Jurkat, Clone E6-1 (cell line): ENCODE results near the gene SDCBP2.
"Not testable (repeated sequence)": the region's sequence is repeated elsewhere in the genome, so short reads cannot be mapped to it uniquely, and the experiment has no call there.

Experiments used
- DNase-seq: peaks from one replicate; pipeline ENCODE4 v3.0.0-alpha.2; 2011; ENCODE audit warnings: low read depth, low spot score
- H3K4me3 ChIP-seq: 2 replicates; pipeline ENCODE4 v1.5.1; 2011; ENCODE audit warnings: mild to moderate bottlenecking, low read length, control low read depth, moderate library complexity

Gene SDCBP2

DNA sequence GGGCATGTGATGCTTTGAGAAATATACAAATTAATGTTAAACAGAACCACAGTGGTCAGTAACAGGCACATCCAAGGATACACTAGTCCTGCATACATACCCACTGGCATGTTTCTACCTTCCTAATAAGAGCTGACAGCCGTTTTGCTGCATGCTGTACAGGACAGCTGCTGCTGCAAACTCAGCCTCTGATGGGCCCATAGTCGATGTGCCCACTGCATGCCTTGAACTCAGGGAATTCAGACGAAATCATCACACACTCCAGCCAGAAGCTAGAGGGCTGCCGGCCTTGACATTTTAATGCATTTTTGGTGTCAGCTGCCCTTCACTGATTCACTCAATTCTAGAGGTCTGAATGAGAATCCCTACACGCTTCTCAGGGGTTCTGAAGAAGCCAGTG lies 34.6 kb upstream of the SDCBP2 start:
- no peak overlapping the region for H3K4me3 ChIP-seq
- no peak for DNase-seq

DNA sequence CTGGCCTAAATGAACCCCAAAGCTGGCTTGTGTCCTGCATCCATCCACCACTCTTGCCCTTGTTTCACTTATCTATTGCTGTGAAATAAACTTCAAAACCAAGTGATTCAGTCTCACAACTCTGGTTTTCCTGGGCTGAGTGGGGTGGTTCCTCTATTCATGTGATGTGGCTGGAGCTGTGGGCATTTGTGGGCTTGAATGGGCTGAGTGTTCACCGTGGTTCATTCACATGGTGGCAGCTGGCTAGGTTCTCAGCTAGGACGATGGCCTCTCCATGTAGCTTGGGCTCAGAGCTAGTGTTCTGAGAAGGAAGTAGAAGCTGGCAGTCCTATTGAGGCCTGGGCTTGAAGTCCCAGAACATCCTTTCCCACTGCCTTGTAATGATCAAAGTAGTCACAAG lies 33.5 kb upstream of the SDCBP2 start:
- H3K4me3 ChIP-seq = no peak overlapping the region
- peak; percentile 28 for DNase-seq

DNA sequence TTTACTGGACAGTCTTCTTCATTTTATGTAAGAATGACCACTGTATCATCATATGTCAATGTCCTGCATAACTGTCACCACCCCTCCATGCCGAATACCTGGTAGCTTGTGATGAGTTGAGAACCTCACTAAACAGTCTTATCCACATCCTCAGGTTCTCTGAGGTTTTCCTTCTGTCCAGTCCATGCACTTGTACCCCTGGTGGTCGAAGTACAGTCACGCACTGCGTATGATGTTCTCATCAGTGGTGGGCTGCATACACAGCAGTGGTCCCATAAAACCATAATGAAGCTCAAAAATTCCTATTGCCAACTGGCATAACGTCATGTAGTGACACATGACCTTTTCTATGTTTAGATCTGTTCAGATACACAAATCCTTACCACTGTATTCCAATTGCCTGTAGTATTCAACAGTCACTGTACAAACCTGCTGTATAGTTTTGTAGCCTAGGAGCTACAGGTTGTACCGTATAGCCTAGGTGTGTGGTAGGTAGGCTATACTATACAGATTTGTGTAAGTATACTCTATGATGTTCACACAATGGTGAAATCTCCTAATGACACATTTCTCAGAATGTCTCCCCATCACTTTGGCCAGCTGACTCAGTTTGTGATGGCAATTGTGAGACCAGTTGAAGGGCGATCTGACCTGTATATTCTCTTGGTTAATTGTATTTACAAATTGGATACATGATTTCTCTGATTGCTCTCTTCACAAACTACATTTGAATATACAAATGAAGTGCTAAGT lies 31.3 kb upstream of the SDCBP2 start:
- DNase-seq = no peak
- H3K4me3 ChIP-seq = no peak overlapping the region

DNA sequence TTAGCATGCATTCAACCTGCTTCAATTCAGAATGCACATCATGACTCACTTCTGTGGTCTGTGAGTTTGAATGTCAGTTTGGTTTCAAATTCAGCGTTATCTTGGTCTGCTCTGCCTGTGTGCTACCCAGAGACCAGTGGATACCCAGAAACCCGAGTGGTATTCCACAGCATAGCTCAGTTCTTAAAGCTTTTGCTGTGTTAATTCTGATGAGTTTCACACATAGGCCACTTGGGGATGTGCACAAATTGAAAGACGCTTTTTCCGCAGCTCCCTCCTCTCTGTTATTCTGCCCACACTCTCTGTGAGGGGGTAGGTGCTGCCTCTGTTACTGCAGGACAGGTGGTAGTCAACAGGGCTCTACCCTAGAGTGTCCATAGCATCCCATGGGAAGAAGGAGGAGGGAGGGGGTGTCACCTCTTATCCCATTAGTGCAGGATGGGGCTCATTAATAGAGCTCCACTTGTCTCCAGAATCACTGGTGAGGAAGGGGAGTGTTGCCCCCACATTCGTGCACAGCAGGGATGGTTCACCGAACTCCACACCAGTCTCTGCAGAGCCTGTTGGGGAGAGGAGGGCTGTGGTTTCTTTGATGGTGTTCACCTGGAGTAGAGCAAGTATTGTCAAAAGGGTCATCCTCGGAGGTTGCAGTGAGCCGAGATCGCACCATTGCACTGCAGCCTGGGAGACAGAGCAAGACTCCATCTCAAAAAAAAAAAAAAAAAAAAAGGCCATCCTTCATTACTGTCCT lies 29.2 kb upstream of the SDCBP2 start:
- H3K4me3 ChIP-seq = no peak overlapping the region
- no peak for DNase-seq

DNA sequence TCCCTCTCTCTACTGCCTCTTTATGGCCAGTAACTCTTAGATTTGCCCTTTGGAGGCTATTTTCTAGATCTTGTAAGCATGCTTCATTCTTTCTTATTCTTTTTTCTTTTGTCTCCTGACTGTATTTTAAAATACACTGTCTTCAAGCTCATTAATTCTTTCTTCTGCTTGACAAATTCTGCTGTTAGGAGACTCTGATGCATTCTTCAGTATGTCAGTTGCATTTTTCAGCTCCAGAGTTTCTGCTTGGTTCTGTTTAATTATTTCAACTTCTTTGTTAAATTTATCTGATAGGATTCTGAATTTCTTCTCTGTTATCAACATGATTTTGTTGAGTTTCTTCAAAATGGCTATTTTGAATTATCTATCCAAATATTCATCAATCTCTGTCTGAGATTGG lies 25.0 kb upstream of the SDCBP2 start:
- H3K4me3 ChIP-seq = no peak overlapping the region
- DNase-seq = no peak

DNA sequence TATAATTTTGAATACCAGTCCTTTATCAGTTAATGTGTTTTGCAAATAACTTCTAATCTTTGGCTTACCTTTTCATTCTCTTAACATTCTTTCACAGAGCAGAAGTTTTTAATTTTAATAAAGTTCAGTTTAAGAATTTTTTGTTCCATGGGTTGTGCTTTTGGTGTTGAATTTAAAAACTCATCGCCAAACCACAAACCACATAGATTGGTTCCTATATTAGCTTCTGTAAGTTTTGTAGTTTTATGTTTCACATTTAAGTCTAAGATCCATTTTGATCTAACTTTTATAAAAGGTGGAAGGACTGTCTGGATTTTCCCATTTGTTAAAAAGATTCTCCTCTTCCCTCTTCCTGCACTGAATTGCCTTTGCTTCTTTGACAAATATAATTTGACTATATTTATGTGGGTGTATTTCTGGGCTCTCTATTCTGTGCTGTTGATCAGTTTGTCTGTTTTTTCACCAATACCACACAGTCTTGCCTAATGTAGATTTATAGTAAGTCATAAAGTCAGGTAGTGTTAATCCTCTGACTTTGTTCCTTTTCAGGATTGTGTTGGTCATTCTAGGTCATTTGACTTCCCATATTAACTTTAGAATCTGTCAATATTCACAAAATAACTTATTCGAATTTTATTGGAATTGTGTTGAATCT lies 17.5 kb upstream of the SDCBP2 start:
- no peak overlapping the region for H3K4me3 ChIP-seq
- DNase-seq = peak; percentile 48

DNA sequence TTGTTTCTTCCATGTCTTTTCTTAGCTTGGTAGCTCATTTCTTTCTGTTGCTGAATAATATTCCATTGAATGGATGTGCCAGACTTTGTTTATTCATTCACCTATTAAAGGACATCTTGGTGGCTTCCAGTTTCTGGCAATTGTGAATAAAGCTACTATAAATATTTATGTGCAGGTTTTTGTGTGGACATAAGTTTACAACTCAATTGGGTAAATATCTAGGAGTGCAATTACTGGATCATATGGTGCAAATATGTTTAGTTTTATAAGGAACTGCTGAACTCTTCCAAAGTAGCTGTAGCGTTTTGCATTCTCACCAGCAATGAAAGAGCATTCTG lies 16.8 kb upstream of the SDCBP2 start:
- DNase-seq = no peak
- H3K4me3 ChIP-seq = no peak overlapping the region

DNA sequence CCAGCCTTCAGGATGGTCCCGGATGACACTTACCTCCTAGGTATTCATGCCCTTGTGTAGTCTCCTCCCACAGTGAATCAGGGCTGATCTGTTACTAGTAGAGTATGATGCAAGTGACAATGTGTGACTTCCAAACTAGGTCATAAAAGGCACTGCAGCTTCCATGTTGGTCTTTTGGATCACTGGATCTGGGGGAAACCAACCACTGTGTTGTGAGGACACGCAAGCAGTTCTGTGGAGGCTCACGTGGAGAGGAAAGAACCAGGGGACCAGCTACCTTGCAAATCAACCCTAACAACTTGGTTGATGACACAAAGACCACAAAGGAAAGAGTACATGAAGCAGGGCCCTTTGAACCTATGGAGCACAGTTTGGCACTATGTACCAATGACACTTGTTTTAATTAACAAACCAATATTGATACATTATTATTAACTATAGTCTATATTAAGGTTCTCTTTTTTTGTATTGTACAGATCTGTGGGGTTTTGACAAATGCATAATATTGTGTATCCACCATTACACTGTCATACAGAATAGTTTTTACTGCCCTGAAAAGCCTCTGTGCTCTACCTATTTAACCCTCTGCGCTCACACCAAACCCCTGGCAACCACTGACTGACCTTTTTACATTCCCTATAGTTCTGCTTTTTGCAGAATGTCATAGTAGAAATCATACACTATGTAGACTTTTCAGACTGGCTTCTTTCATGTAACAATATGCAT lies 16.3 kb upstream of the SDCBP2 start:
- no peak overlapping the region for H3K4me3 ChIP-seq
- peak; percentile 29 for DNase-seq

DNA sequence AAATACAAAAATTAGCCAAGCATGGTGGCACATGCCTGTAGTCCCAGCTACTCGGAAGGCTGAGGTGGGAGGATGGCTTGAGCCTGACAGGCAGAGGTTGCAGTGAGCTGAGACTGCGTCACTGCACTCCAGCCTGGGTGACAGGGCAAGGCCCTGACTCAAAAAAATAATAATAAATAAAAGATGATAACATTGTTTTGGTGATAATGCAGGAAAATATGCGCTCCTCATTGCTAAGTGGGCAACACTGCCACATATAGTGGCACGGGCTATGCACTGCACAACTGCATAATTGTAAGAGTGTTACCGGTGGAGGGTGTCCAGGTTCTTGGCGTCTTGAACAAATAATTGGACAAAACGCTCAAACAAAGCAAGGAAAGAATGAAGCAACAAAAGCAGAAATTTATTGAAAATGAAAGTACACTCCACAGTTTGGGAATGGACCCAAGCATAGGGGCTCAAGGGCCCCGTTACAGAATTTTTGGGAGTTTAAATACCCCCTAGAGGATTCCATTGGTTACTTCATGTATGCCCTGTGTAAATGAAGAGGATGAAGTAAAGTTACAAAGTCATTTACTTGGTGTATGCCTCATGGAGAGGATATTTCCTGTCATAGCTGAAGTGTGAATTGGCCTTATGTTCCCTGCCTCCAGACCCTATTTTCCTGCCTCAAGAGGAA lies 14.6 kb upstream of the SDCBP2 start:
- not testable (repeated sequence) for H3K4me3 ChIP-seq, DNase-seq

DNA sequence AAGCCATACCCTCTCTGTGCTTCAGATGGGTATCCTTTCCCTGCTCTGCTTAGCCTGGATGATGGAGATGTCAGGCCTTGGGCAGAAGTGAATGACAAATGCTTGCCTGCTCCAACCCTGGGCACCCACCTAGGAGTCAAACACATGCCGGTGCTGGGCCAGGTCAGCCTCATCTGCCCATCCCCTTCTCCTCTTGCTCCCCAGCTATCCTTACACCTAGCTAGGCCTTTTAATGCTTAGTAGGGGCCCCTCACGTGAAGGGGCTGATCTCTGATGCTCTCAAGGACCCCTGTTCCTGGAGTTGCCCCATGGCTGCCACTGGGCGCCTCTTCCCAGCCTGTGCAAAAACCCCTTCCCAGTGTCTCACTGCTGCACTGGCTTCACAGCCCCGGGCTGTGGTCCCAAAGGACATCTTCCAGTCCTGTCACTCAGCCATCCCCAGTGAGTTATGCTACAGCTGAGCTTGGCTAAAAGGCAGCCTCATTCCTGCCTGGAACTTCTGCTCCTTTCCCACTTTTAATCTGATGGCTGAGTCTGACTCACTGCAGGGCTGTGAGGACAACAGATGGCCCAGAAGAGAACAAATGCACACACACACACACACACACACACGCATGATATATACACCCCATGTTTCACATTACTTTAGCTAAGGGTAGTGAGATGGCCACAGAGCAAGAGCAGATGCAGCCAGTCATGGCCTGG lies 12.8 kb upstream of the SDCBP2 start:
- no peak overlapping the region for H3K4me3 ChIP-seq
- no peak for DNase-seq

DNA sequence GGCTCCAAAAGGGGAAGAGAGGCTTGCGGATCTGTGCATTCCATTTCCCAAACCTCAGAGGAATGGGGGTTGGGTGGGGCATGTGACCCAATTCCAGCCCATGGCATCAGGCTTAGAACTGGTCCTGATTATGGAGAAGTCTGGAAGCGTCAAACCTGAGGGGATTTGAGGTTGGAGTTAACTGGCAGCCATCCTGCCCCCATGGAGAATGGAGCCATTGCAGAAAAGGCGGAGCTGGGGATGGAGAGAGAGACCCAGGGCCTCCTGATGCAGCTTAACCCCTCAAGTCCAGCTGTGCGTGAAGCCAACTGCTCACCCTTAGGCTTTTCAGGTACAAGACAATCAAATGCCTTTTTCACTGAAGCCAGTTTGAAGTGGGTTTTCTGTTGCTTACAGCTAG lies 9.9 kb upstream of the SDCBP2 start:
- no peak overlapping the region for H3K4me3 ChIP-seq
- DNase-seq = no peak

DNA sequence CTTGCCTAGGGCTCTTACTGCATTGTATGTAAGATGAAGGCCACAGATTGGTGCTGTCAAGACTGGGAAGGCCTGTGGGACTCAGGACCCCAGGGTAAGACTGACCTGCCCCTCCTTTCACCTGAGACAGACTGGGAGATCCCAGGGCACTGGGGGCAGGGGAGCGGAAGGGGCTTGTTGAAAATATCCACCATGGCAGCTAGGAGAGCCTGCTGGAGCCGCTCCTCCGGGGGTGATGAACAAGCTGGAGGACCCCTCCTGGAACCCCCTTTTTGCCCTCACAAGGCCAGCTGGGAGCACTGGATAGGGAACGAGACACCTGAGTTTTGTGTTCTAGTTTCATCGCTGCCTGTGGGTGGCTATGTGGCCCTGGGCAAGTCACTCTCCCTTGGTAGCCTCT lies 9.2 kb upstream of the SDCBP2 start:
- no peak overlapping the region for H3K4me3 ChIP-seq
- no peak for DNase-seq

DNA sequence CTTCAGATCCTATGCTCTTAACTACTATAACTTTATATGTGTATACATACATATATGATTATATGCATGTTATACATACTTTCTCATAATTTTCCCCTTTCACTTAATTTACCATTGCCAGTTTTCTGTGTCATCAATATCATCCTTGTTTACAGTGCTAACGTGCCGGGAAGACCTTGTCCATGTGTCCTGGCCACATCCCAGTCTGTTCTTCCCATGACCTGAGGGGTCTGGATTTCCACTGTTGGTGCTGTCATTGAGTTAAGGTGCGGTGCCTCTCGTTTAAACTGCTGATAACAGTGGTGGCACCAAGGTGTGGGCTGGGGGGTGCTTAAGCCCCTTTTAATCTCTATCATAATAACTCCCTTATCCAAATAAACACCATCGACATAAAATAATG lies 8.5 kb upstream of the SDCBP2 start:
- no peak for DNase-seq
- no peak overlapping the region for H3K4me3 ChIP-seq

DNA sequence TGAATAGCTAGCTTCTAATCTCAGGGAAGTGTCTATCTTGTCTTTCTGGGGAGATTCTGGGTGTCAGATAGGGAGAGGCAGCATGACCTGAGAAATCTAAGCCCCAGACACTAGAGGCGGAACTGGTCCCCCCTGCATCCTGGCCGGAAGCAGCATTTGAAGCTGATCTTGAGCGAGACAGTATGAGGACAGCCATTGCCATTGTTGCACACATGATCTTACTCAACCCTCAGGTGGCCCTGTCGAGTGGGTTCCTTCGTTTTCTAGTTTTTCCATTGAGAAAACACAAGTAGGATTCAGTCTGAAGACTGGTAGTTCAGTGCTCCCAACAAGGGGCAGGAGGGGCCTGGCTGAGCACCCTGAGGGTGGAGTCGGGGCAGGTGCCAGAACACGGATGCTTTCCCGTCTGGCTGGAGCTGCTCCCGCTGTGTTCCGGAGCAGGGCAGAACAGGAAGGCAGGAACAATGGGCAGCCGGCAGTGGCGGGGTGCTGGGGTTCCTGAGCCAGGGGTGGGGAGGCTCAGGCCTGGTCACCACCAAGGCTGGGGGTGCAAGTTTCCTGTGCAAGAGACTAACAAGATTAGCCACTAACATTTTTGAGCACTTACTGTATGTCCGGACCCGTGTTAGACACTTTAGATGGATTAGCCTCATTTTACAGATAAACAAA lies 7.9 kb upstream of the SDCBP2 start:
- no peak for DNase-seq
- no peak overlapping the region for H3K4me3 ChIP-seq

DNA sequence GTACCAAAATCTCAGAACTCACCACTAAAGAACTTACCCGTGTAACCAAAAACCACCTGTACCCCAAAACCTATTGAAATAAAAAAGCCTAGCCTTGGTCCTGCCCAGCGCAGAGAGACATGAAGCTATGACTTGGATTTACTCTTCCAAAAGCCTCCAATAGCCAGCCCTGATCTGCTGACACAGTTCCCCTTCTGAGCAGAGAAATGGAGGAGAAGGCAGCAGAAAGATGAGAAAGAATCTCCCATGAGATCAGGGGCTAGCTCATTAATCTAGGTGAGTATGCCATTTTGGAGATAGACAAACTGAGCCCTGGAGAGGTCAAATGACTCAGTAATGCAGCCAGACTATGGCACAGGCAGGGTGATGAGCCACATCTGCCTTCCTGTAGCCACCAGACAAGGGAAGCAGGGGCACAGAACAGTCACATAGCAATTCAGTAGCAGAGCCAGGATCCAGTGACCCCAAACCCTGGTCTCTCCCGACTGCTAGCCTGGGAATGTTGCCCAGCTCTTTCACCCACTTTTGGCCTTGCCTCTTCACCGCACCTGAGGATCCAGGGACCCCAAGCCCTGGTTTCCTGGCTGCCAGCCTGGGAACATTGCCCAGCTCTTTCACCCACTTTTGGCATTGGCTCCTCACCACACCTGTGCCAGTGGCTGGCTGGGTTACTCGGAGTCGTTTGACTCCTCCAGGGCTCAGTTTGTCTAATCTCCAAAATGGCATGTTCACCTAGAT lies 7.2 kb upstream of the SDCBP2 start:
- DNase-seq = no peak
- H3K4me3 ChIP-seq = no peak overlapping the region

DNA sequence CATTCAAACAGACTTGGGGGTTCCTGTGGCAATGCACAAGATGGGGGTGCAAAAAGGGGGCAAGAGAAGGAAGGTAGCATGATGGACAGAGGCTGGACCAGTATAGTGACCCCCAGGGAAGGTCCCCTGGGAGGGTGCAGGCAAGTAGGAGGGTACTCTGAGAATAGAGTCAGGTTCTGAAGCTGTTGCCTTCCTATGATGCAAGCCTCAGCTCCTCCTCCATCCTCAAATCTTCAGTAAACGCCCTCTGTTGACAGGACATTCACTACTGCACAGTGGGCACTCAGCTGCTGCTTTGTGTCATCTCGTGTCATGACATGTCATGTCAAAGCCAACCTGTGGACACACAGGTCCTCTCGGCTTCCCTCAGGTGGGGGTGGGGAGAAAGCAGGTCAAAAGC lies 5.8 kb upstream of the SDCBP2 start:
- DNase-seq = peak; percentile 58
- H3K4me3 ChIP-seq = no peak overlapping the region

DNA sequence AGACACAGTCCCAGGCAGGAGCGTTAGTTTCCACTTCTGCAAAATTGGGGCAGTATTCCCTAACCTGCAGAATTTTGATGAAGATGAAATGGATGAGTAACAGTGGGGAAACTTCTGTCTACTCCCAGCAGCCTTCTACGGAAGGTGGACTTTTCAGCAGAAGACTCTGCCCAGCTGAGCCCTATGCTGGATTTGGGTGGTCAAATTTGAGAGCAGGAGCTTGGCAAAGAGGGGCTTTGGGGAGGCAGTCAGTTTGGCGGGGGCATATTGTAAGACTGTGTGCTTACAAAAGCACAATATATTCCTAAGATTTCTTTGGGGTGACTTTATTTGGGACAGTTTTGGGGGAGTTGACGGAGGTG lies 5.4 kb upstream of the SDCBP2 start:
- no peak for DNase-seq
- H3K4me3 ChIP-seq = no peak overlapping the region
